ENCODE data around the gene WDFY2.

DNA sequence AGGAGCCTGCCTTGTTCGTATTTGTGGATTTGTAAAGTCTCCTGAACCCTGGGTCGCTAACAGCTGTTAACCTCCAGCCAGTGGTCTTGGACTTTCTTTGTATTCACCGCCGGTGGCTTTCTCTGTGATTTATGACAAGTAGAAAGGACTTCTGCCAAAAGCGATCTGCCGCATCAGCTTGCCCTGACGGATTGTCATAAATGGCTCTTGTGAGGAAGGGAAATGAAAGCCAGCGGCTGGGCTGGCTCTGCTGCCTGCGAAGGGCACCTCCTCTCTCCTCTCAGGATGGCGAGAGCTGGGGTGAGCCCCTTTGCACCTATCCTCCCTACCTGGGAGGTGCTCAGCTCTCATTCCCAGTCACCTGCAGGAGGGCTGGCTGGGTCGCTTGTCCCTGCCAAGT lies 194.1 kb downstream of the WDFY2 start:
- TF ChIP-seq CTCF (IDR thresholded peaks at IDR 0.05): no peak
- TF ChIP-seq POLR2A (IDR thresholded peaks at IDR 0.05): no peak
